ENCODE measurements around the gene TMEM108.

TMEM108 gene

DNA sequence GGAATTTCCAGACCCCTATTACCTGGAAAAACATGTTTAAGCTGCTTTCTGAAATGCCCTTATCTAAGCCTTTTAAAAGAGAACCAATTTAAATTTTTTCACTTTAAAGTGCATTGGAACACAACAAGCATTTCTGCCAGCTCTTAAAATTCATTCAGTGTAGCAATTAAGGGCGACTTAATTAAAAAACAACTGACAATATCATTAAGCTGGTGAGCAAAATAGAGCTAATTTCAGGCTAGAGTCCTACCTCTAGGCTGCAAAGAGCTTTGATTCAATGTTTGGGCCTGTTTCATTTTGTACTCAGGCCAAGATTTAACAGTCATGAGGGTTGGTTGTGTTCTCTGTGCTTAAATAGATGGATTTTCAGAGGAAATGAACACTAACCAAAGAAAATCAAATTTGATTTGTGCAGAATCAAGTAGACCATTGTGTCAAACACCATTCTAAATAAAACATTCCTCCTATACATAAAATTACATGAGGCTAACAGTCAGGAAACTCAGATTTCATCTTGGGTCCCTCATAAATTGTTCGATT lies 114.6 kb downstream of the TMEM108 start:
- DNase-seq = no peak
- in situ Hi-C loops (cut with MboI; ENCODE audit: low pct_unique_long_range_greater_than_20kb, low sequenced_read_pairs) = no loop called here

DNA sequence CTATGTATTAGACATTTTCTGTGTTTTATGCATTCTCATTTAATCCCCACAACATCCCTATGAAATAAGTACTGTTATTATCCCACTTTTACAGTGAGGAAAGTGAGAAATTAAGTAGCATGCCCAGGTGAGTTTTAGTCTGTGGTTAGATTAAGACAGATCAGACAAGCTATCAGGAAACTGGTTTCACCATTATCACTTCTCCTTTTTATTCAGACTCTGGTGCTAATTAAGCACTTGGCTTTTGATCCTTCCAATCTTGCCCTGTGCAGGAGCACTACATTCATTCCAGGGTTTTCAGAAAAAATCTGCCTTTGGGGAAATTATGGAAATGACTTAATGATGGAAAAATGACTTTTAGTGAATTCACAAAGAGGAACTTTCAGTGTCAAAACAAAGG lies 115.2 kb downstream of the TMEM108 start:
- no peak for DNase-seq
- in situ Hi-C loops (cut with MboI; ENCODE audit: low pct_unique_long_range_greater_than_20kb, low sequenced_read_pairs) = no loop called here

DNA sequence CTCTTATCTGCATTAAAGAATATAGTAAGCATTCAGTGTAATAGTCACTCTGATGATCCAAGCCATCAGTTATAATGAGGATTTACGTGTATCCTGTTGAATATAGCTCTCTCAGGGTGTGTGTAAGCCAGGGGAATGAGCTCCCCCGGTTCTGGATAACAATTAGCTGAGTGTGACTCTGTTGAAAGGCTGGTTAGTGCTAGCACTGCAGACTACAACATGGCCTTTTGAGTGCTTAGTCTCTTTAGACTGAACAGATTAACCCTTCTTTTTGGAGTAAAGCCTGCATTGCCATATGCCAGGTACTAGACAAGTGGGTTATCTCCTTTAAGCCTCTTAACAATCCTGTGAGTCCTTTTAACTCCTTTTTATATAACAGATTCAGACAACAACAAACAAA lies 119.5 kb downstream of the TMEM108 start:
- in situ Hi-C loops (cut with MboI; ENCODE audit: low pct_unique_long_range_greater_than_20kb, low sequenced_read_pairs) = no loop called here
- no peak for DNase-seq

DNA sequence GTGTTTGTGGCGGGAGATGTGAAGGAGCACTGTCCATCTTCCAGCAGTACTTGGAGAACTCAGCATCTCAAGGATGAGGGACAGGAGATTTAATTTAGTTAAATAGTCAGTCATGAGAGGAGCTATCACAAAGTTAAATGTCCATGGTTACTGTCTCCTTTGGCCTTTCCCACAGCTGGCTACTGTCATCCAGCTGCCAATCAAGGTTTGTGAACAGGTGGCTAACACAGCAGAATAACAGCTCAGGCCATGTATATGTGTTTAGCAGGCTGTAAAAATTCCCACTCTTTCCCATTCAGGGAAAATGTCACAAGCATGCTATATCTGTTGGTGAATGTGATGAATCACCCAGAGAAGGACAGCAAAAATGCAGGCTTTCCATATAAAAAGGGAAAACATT lies 120.5 kb downstream of the TMEM108 start:
- in situ Hi-C loops (cut with MboI; ENCODE audit: low pct_unique_long_range_greater_than_20kb, low sequenced_read_pairs) = no loop called here
- DNase-seq = no peak

DNA sequence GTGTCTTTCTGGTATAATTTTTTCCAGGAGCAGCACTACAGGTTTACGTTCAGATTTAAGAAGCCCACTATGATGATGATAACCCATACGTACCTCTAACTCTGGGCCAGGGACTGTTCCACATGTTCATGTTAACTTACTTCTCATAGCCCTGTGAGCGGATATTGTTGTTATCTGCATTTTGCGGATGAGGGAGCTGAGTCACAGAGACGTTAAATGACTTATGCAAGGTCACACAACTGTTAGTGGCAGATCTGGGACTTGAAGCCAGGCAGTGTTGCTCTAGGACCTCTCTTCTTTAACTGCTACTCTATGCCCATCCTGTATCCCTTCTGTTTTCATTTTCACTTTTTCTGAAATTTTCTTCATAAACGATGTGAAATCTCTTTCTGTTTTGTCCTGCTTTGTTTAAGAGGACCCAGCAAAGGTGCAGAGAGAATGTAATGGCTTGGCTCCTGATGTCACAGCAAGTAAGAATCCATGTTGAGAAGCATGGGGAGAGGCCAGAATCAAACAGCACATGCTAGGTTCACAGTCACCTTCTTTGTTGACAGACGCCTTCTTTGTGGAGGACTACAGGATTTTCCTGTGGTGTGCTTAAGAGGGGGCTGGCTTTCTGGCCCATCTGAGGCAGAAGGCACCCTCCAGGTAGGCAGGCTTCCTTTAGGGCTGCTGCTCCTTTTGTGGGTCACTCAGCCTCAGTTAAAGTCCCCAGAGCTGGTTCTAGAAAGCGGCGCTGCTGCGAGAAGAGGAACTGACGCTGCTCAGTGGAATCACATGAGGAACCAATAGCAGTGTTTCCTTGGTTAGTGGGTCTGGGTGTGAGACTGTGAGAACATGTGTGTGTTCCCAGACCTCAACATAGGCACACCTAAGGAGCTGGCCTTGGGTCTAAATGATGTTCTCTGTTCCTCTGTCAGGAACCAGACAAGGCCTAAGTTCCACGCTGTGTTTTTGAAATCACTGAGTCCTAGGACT lies 121.6 kb downstream of the TMEM108 start:
- in situ Hi-C loops (cut with MboI; ENCODE audit: low pct_unique_long_range_greater_than_20kb, low sequenced_read_pairs) = no loop called here
- DNase-seq = no peak

DNA sequence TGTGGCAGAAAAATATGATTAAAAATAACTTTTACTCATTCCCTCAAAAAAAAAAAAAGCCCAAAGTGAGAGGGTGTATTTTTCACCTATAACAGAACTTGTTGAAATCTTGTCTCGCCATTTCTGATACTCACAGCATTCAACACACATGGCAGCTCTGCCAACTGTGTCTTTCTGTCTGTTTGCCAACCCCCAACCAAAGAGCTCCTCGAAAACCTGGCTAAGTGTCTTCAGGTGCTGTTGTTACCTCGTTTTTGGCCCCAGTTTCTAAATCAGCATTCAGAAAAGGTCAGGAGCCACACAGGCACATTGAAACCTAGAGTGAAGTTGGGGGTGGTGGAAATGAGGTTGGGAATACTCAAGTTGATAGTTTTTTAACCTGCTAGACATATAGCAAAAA lies 123.5 kb downstream of the TMEM108 start:
- DNase-seq = no peak
- in situ Hi-C loops (cut with MboI; ENCODE audit: low pct_unique_long_range_greater_than_20kb, low sequenced_read_pairs) = no loop called here

DNA sequence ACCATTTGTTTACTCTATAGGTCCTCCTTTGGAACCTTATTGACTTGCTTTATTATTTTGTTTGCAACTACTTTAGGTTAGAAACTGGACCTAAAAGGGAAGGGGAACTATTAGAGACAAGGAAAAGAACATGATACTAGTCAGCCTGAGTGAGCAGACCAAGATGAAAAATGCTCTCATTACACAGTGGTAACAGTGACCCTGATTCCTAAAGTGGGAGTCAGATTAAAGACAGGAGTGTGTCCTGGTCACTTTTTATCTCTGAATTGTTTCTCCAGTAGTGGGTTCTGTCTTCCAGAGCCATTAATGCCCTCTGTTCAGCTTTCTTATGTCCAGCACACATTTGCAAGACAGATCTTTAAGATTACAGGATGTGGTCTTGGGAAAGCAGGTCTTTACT lies 124.1 kb downstream of the TMEM108 start:
- no peak for DNase-seq
- in situ Hi-C loops (cut with MboI; ENCODE audit: low pct_unique_long_range_greater_than_20kb, low sequenced_read_pairs) = no loop called here

DNA sequence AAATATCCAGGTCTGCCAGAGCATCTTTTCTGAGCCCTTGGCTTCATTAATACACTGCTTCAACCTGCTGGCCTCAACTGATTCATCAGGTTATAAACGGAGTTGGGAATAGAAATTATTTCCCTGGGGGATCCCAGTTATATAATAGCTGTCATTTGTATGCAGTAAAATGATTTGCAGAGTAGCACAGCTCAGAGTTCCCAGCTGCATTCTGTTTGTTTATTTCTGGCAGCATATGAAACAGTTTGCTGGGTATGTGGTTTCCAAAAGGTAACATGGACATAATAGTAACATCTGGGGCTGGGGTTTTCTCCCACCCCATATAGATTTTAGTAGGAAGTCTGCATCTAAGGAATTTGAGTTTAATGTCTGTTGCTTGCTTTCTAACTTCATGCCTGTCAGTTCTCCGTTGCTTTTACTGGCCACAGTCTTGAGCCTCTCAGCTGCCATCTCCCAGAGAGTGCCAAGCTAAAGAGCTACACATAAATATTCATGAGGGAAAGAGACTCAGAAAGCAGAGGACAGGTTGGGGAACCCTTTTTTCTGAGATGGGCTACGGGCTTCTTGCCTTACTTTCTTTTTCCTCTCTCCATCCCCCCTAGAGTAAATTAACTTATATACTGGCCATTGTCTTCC lies 124.6 kb downstream of the TMEM108 start:
- DNase-seq = no peak

DNA sequence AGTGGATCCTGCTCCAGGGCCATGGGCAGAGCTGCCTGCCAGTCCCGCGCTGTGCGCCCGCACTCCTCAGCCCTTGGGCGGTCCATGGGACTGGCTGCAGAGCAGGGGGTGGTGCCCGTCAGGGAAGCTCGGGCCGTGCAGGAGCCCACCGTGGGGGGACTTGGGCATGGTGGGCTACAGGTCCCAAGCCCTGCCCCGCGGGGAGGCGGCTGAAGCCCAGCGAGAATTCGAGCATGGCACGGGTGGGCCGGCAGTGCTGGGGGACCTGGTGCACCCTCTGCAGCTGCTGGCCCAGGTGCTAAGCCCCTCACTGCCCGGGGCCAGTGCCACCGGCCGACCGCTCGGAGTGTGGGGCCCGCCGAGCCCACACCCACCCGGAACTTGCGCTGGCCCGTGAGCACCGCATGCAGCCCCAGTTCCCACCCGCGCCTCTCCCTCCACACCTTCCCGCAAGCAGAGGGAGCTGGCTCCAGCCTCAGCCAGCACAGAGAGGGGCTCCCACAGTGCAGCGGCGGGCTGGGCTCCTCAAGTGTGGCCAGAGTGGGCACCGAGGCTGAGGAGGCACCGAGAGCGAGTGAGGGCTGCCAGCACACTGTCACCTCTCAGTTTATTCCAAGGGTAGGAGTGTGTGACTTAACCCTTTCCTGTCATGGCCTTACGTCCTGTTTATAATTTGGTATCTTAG lies 129.3 kb downstream of the TMEM108 start:
- DNase-seq = no peak
- in situ Hi-C loops (cut with MboI; ENCODE audit: low pct_unique_long_range_greater_than_20kb, low sequenced_read_pairs) = no loop called here

More for the DNA sequence above, 124.6 kb downstream of the TMEM108 start:
- in situ Hi-C loops (cut with MboI; ENCODE audit: low pct_unique_long_range_greater_than_20kb, low sequenced_read_pairs) = no loop called here

DNA sequence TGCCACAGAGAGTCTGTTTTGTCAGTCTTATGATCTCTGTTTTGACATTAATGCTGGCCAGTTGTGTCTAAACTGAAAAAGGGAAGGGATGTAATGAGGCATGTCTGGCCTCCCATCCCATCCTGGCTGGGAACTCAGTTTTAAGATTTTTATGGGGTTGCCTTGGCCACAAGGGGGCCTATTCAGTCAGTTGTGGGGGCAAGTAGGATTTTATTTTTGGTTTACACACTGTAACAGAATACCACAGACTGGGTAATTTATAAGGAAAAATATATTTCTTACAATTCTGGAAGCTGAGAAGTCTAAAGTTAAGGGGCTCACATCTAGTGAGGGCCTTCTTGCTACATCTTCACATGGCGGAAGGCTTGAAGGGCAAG lies 129.8 kb downstream of the TMEM108 start:
- DNase-seq = no peak
- in situ Hi-C loops (cut with MboI; ENCODE audit: low pct_unique_long_range_greater_than_20kb, low sequenced_read_pairs) = no loop called here

DNA sequence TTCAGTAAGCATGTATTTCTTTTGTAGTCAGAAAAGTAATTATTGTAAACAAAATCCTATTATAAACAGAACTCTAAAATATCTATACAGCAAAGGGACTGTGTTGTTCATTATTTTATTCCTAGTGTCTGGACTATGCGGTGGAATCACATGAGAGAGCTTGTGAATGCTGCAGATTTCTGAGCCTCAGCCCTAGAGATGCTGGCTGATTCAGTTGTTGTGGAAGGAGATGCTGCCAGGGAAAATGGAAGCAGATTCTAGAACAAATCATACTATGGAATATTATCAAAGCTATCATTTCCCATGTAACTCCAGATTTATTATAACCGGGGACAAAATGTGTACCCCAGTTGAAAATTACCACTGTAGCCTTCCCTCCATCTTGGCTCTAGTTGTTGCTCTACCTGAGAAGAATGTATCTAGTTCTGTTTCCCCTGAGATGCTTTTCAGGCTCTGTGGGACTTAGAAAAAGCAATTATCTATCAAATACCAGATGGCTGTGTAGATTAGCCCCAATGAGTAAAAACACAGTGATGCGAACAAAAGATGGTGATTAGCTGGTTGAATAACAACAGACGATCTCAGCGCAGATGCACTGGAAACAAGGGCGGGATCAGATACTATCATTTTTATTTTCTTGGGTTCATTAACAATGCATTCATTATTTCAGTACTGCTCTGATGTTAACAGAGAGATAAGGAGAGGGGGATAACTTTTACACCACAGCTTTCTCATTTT lies 131.3 kb downstream of the TMEM108 start:
- in situ Hi-C loops (cut with MboI; ENCODE audit: low pct_unique_long_range_greater_than_20kb, low sequenced_read_pairs) = no loop called here

DNA sequence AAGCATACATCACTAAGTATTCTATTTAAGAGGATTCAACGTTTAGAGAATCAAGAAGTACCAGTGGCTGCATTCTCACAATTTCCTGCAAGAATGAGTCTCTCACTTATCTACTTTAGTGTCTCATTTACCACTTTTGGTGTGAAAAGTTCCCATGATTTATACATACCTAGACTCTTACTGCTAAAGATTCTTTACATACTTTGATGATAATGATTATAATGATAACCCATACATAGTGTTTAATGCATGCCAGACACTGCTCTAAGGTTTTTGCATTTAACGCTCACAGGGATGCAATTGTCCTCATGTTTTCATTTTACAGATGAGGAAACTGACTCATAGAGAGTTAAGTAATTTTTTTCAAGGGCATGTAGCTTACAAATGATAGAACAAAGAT lies 133.6 kb downstream of the TMEM108 start:
- in situ Hi-C loops (cut with MboI; ENCODE audit: low pct_unique_long_range_greater_than_20kb, low sequenced_read_pairs) = no loop called here
- no peak for DNase-seq

More for the DNA sequence above, 131.3 kb downstream of the TMEM108 start:
- no peak for DNase-seq

DNA sequence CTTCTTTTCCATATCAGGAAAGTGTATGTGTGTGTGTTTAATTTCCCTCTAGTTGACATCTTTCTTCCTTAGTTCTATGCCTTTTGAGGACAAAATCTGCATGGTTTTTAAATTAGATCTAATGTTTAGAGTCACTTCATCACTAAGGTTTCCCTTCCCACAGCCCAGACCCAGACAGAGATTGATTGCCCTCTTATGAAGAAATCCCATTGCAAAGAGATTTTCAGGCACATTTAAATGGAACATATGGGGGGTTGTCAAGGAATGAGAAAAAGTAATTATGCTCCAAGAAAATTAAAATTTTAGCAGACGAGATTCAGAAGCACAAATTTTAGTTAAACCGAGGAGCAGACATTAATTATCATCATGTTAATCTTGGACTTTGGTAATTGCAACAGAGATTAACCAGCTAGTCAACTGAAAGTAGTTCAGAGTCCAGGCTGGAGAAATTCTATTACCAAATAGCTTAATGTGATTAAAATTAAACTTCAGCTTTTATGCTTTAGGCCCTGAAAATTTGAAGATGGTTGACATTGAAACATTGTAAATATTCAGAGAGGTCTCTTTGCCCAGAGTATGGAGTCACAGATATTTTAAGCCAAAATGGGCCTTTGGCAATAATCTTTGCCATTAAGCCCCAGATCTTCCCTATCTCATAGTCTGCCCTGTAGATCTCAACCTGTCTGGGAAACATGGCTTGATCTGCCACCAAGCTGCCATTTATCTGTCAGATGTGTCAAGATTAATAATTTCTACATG lies 143.4 kb downstream of the TMEM108 start:
- in situ Hi-C loops (cut with MboI; ENCODE audit: low pct_unique_long_range_greater_than_20kb, low sequenced_read_pairs) = no loop called here
- DNase-seq = no peak

DNA sequence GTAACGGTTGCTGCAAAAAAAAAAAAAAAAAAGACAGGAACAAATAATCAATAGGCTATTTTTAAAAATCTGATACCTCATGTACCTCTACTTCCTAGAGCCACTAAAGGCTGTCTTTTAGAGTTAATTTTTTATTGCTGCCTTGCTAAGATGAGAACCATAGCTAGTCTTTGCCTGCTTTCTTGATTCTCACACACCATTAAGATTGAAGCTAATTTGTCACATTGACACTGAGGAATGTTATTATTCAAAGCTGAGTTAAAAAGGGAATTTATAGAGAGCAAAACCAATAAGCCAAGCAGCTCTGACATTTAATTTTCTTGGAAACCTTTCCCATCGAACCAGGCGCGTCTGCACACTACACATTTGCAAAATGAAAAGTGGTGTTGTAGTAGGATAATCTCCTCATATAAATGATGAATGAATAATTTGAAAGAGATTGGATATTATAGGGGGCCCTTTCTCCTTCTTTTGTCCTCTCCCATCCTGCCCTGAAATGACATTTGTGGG lies 149.7 kb downstream of the TMEM108 start:
- in situ Hi-C loops (cut with MboI; ENCODE audit: low pct_unique_long_range_greater_than_20kb, low sequenced_read_pairs) = no loop called here
- no peak for DNase-seq

DNA sequence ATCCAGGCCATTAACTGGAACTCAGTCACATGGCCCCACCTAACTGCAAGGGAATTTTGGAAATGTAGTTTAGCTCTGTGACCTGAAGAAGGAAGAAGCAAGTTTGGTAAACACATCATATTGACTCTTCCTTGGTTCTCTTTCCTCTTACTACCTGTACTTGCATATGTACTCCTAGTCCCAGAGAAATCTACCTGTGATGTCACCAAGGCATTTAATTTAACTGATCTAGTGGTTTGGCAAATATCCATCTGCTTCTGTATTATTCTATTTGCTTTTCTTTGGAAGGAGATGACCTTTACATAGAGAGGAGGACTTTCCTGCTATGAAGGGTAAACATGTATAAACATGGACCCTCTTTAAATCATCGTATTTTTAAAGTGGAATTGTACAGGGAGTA lies 150.8 kb downstream of the TMEM108 start:
- DNase-seq = no peak
- in situ Hi-C loops (cut with MboI; ENCODE audit: low pct_unique_long_range_greater_than_20kb, low sequenced_read_pairs) = no loop called here

DNA sequence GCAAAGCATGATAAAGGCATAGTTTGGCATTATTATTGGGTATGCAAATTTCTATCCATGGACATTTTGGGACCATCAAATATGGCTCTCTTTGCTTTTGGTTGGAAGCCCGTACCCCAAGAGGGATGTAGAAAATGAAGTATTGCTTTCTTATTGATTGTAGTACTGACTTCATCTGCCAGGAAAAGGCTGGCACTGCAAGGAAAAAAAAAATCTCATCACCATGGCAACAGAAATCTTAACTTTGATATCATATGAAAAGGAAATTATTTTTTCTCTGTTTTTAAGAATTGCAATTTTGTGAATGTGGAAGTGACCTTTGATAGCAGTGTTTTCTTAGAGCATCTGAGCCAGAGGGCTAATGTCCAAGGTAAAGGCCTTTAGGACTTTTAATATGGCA lies 151.7 kb downstream of the TMEM108 start:
- in situ Hi-C loops (cut with MboI; ENCODE audit: low pct_unique_long_range_greater_than_20kb, low sequenced_read_pairs) = no loop called here
- DNase-seq = no peak

DNA sequence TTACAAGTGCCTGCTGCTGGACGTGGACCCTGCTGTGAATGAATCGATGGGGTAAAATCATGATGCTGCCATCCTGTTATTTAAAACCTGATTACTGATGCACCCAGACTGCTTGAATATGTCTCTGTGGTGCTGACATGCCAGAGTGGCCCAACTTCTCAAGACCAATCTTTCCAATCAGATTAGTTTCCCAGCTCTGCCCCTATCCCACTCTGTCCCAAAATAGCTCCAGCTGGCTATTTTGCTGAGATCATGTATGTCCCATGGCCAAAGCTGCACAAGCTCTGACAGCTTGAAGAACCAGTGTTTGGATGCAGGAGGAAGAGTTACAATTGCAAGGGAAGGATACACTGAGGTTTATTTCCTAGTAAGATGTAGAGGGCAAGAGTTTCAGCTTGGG lies 153.6 kb downstream of the TMEM108 start:
- no peak for DNase-seq
- in situ Hi-C loops (cut with MboI; ENCODE audit: low pct_unique_long_range_greater_than_20kb, low sequenced_read_pairs) = no loop called here

DNA sequence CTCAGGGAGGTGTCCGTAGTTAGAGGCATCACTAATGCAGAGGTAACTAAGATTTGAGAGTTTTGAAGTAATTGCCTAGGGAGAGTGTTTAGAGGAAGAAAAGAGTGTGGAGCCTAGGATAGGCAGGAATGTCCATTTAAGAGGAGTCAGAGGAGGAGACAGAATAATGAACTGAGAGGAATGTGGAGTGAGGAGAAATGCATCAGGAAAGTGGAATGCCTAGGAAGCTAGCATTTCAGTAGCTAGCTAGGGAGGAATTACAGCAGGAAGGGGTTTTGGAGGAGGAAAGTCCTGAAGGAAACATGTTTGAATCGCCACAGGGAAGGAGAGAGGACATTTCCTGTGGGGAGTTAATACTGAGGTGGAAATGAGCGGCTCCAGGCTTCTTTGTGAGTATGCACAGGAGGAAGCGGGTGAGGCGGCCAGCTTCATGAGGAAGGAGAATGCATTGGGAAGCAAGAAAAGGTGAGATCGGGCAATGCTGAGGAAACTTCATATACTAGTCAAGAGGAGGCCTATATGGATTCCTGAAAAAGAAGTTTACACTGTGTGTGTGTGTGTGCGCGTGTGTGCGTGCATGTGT lies 154.3 kb downstream of the TMEM108 start:
- in situ Hi-C loops (cut with MboI; ENCODE audit: low pct_unique_long_range_greater_than_20kb, low sequenced_read_pairs) = no loop called here
- no peak for DNase-seq

Data from KBM-7 (cell line).